Kidney epithelial cell (primary cell): Measurements from ENCODE around the gene ROR1. TPM values are rescaled to one million over a fixed set of nuclear protein-coding genes. Genes with fewer than 3 reads are reported as not detected.

Experiments used
- DNase-seq: peaks from one replicate; pipeline ENCODE4 v3.0.0-alpha.2; 2010; ENCODE audit warnings: low read depth
- H3K27me3 ChIP-seq: 2 replicates; pipeline ENCODE4 v1.6.0; 2011; ENCODE audit warnings: low read length; ENCODE audit not compliant: control insufficient read depth, insufficient read depth
- H3K36me3 ChIP-seq: 2 replicates; pipeline ENCODE4 v1.5.1; 2011; ENCODE audit warnings: low read length; ENCODE audit not compliant: control insufficient read depth, insufficient read depth
- H3K4me3 ChIP-seq: 2 replicates; pipeline ENCODE4 v1.5.1; 2011; ENCODE audit warnings: low read depth, mild to moderate bottlenecking, control low read depth, low read length
- CTCF ChIP-seq: IDR thresholded peaks from 2 replicates; pipeline ENCODE4 v1.5.1; 2011; ENCODE audit warnings: mild to moderate bottlenecking, moderate library complexity, low read length, control low read depth, inconsistent platforms; ENCODE audit not compliant: insufficient read depth, poor library complexity, severe bottlenecking
- total RNA-seq: library from RNA; depleted of rRNA; stranded (reverse); fragments of >200 nt; gene quantifications from 2 replicates; pipeline ENCODE4 v1.2.3, GENCODE V29; 2015

Gene ROR1
- total RNA-seq, 1 donor from 2014 or later = 21.5 TPM

- Histone ChIP-seq H3K36me3 (no peaks in the 10 kb centered on the region), H3K4me3 (no peak overlapping the region), H3K27me3 (no peaks in the 10 kb centered on the region)
- TF ChIP-seq CTCF = no peak
- no peak for DNase-seq
Observed at GRCh38 chr1:63795455-63795854, 21.6 kb downstream of the ROR1 start.

- no peak for DNase-seq
- TF ChIP-seq CTCF = no peak
- Histone ChIP-seq H3K36me3 (no peaks in the 10 kb centered on the region), H3K27me3 (no peaks in the 10 kb centered on the region), H3K4me3 (no peak overlapping the region)
Observed at GRCh38 chr1:63797056-63797726, 23.4 kb downstream of the ROR1 start.

GRCh38 chr1:63798284-63798683 is 24.5 kb downstream of the ROR1 start:
- no peaks in the 10 kb centered on the region for H3K27me3 ChIP-seq
- DNase-seq = no peak
- no peak for TF ChIP-seq CTCF
- H3K4me3 ChIP-seq = no peak overlapping the region
- no peaks in the 10 kb centered on the region for H3K36me3 ChIP-seq

GRCh38 chr1:63799307-63799706 is 25.5 kb downstream of the ROR1 start:
- H3K36me3 ChIP-seq = no peaks in the 10 kb centered on the region
- TF ChIP-seq CTCF = no peak
- DNase-seq = no peak
- H3K4me3 ChIP-seq = no peak overlapping the region
- H3K27me3 ChIP-seq = no peaks in the 10 kb centered on the region

- H3K4me3 ChIP-seq = no peak overlapping the region
- TF ChIP-seq CTCF = no peak
Observed at GRCh38 chr1:63799820-63800219, 26.0 kb downstream of the ROR1 start.

GRCh38 chr1:63802109-63802508 is 28.3 kb downstream of the ROR1 start:
- Histone ChIP-seq H3K36me3 (no peaks in the 10 kb centered on the region), H3K4me3 (no peak overlapping the region), H3K27me3 (no peaks in the 10 kb centered on the region)
- DNase-seq = no peak
- no peak for TF ChIP-seq CTCF

More at GRCh38 chr1:63799820-63800219, 26.0 kb downstream of the ROR1 start:
- no peak for DNase-seq
- Histone ChIP-seq H3K27me3 (no peaks in the 10 kb centered on the region), H3K36me3 (no peaks in the 10 kb centered on the region)
